CD4-positive, alpha-beta T cell treated with Interleukin-1 beta for 1 hour (primary cell): Measurements from ENCODE around the gene CCDC34.

Experiments
- DNase-seq, 2 donors: peaks; one replicate each; pipeline ENCODE4 v3.0.0-alpha.2; 2020 to 2022

Gene CCDC34

GRCh38 chr11:27315836-27316235 is 47.2 kb downstream of the CCDC34 start:
- DNase-seq, result no peak

GRCh38 chr11:27313157-27313821 is 49.7 kb downstream of the CCDC34 start:
- DNase-seq, result no peak

GRCh38 chr11:27312110-27312509 is 50.9 kb downstream of the CCDC34 start:
- no peak for DNase-seq

- DNase-seq, result no peak
Observed at GRCh38 chr11:27310707-27311106, 52.3 kb downstream of the CCDC34 start.

- DNase-seq, result no peak
Observed at GRCh38 chr11:27310182-27310581, 52.8 kb downstream of the CCDC34 start.

- no peak for DNase-seq
Observed at GRCh38 chr11:27309046-27309445, 54.0 kb downstream of the CCDC34 start.

- DNase-seq, result no peak
Observed at GRCh38 chr11:27307232-27307631, 55.8 kb downstream of the CCDC34 start.

GRCh38 chr11:27305751-27306150 is 57.3 kb downstream of the CCDC34 start:
- DNase-seq, result no peak

- DNase-seq, result no peak
Observed at GRCh38 chr11:27304514-27304913, 58.5 kb downstream of the CCDC34 start.

GRCh38 chr11:27303903-27304302 is 59.1 kb downstream of the CCDC34 start:
- DNase-seq, result no peak

GRCh38 chr11:27300974-27301373 is 62.0 kb downstream of the CCDC34 start:
- DNase-seq, result no peak

GRCh38 chr11:27297616-27298015 is 65.4 kb downstream of the CCDC34 start:
- DNase-seq, result no peak

- DNase-seq, result no peak
Observed at GRCh38 chr11:27296497-27296896, 66.5 kb downstream of the CCDC34 start.

- DNase-seq, result no peak
Observed at GRCh38 chr11:27295928-27296327, 67.1 kb downstream of the CCDC34 start.

GRCh38 chr11:27294654-27295053 is 68.4 kb downstream of the CCDC34 start:
- DNase-seq, result no peak

- DNase-seq, result no peak
Observed at GRCh38 chr11:27293515-27294417, 69.2 kb downstream of the CCDC34 start.

- no peak for DNase-seq
Observed at GRCh38 chr11:27292637-27293010, 70.4 kb downstream of the CCDC34 start.

- DNase-seq, result no peak
Observed at GRCh38 chr11:27291954-27292636, 70.9 kb downstream of the CCDC34 start.

GRCh38 chr11:27291302-27291889 is 71.6 kb downstream of the CCDC34 start:
- peak in 1 of 2 donors; percentile 3 for DNase-seq

GRCh38 chr11:27290261-27291050 is 72.6 kb downstream of the CCDC34 start:
- no peak for DNase-seq
